Measurements from ENCODE around the gene POU1F1.
"Not testable (repeated sequence)": the region's sequence is repeated elsewhere in the genome, so short reads cannot be mapped to it uniquely, and the experiment has no call there.

POU1F1 gene

DNA sequence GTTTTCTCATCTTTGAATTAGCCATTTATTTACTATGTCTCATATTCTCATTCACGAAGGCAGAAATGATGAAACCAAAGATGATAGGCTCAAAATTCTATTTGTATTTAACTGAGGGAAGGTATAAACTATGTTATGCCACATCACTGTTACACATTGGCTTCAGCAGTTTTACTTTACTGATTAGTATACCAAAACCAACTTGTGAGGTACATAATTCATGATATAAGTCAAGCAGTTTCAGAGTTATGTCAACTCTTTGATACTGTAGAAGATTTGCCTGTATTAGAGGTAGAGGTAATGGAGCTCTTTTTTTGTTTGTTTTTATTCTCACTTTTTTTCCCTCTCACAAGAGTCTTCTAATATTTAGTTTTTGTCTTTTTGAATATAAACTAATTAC, 26.4 kb downstream of the POU1F1 start:
- DNase-seq (ENCODE audit: low spot score): no peak

DNA sequence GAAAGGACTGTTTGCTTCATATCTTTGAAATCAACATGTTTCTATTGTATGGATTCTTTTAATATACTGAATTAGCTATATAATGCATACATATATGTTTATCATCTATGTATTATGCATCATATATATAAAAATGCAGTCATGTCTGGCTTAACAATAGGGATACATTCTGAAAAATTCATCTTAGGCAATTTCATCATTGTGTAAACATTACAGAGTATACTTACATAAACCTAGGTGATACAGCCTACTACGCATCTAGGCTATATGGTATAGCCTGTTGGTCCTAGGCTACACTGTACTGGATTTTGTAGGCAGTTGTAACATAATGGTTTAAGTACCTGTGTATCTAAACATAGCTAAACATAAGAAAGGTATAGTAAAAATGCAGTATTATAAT, 27.6 kb downstream of the POU1F1 start:
- DNase-seq (ENCODE audit: low spot score): no peak

DNA sequence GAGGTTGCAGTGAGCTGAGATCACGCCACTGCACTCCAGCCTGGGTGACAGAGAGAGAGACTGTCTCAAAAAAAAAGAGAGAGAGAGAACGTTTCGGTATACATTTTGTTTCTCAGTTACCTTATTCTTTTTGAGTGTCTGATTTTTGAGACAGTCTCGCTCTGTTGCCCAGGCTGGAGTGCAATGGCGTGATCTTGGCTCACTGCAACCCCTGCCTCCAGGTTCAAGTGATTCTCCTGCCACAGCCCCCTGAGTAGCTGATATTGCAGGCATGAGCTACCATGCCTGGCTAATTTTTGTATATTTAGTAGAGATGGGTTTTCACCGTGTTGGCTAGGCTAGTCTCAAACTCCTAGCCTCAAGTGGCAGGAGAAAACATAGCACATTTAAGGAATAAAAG, 28.2 kb downstream of the POU1F1 start:
- DNase-seq (ENCODE audit: low spot score): not testable (repeated sequence)

GRCh38 chr3:87247430-87247773, 29.0 kb downstream of the POU1F1 start:
- DNase-seq (ENCODE audit: low spot score): no peak

GRCh38 chr3:87246662-87247429, 29.5 kb downstream of the POU1F1 start:
- no peak for DNase-seq (ENCODE audit: low spot score)

DNA sequence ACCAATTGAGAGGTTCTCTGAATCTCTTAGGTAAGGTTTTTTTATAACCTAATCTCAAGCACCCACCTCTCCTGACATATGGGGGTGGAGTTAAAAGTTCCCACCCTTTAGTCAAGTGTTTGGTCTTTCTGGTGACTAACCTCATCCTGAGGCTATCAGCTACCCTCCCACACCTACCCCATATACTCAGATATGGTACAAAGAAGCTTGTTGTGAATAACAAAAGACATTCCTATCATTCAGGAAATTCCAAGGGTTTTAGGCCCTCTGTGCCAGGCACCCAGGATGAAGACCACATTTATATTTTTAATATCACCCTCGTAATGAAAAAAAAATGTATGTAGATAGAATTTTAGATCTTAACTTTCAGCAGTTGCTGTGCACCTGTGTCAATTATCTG, 40.3 kb downstream of the POU1F1 start:
- no peak for DNase-seq (ENCODE audit: low spot score)

DNA sequence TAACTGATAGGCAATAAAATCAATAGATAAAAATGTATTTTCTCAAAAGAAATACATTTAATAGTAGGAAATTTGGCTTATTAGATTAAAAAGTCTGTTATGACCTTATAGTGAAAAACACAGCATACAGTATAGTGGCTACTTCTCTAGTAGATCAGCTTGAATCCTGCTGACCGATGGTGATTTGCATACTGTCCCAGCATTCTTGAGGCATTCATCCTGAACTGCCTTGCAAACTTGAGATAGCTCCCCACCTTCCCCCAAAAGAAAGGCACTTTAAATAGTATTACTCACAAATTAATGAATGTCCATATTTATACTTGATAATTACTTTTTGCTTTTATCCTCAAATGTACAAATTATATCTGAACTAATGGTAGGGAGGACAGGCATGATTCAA, 42.6 kb downstream of the POU1F1 start:
- DNase-seq (ENCODE audit: low spot score): no peak

DNA sequence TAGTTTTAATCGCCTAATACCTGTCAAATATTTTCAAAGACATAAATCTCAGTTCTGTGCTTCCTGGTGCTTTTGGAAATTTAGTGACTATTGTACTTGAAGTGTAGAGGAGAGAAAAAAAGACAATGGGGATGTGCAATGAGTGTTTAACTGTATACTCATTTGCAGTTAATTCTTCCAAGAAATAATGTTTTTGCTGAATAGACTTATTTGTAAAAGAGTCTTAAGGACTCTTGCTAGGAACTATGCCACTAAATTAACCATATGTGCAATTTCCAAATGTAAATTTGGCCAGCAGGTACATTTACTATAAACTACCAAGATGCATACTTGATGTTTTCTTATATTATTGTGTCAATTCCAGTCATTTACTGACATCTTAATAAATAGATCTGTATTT, 47.3 kb downstream of the POU1F1 start:
- no peak for DNase-seq (ENCODE audit: low spot score)

DNA sequence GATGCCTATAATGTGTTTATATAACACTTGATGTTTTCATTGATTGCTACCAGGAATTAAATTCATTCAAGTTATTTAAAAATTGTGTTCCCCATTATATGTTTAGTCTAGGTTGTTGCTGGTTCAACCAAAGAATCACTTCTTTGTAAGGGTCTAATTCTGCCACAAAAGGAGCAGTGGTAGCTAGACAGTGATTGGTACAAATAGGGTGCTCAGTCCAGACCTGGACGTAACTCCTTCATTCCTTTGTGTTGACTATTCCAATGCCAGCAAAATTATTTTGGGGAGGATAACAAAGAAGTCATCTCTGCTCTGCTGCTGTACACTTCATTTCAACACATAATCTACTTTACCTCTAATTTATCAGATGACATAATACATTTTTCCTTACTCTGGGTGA, 48.1 kb downstream of the POU1F1 start:
- no peak for DNase-seq (ENCODE audit: low spot score)

- DNase-seq (ENCODE audit: low spot score): peak; percentile 3
These were observed 48.6 kb downstream of the POU1F1 start for GRCh38 chr3:87227835-87228144.

GRCh38 chr3:87227104-87227834, 49.1 kb downstream of the POU1F1 start, which contains the start of gene CHMP2B:
Gene CHMP2B, plus strand, starts transcription at chr3:87227309. Its CDS starts 214 bp downstream, at chr3:87227523.
- DNase-seq (ENCODE audit: low spot score): peak; percentile 90

DNA sequence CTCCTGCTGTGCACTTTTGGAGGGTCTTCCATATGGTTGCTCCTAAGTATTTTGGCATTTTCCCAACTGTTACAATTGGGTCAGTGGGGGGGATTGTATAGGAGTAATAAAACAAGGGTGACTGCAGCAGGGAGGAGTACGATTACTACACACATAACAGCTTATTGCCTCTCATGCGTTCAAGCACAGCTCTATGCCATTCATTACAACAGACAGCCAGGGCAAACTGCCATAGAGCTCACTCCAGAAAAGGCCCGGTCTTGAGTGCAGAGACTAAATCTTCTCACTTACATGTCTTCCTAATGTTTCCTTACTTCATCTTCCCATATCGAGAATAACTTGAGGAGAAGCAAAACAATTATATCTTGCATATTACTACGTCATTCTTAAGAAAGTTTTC, 50.7 kb downstream of the POU1F1 start:
- no peak for DNase-seq (ENCODE audit: low spot score)

DNA sequence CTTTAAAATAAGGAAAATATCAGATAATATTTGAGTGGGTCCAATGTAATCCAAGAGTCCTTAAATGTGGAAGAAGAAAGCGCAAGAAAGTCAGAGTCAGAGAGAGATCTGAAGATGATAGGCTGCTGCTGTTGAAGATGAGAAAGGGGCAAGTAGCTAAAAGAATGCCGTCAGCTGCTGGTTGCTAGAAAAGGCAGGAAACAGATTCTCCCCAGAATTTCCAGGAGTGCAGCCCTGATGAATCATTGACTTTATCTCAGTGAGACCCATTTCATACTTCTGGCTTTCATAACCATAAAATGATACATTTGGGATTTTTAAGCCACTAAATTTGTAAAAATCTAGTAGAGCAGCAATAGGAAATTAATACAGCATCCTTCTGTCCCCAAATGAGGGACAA, 56.8 kb downstream of the POU1F1 start:
- DNase-seq (ENCODE audit: low spot score): no peak

- no peak for DNase-seq (ENCODE audit: low spot score)
These were observed 57.8 kb downstream of the POU1F1 start for GRCh38 chr3:87218560-87218959.
